Stomach (tissue), 19 donors: ENCODE results near the gene SPPL2A. TPM values are rescaled to one million over a fixed set of nuclear protein-coding genes. Genes with fewer than 3 reads are reported as not detected.
"Not testable (repeated sequence)": the region's sequence is repeated elsewhere in the genome, so short reads cannot be mapped to it uniquely, and the experiment has no call there.

ENCODE experiments used
- DNase-seq, 2 donors: peaks; one replicate each; pipeline versions ENCODE4 v3.0.0 to v3.0.0-alpha.2; 2013 to 2019
- H3K27ac ChIP-seq, 5 donors: fragments of 200-600 bp in 4 of 5; sonication (generic) in 4 of 5; one replicate each; pipeline ENCODE4 v1.5.1; 2013 to 2019; ENCODE audit warnings: mild to moderate bottlenecking in 1 of 5, moderate library complexity in 1 of 5
- H3K27me3 ChIP-seq, 3 donors: fragments of 200-600 bp; sonication (generic); one replicate each; pipeline ENCODE4 v1.5.1; 2017 to 2019; ENCODE audit warnings: mixed run types in 1 of 3
- H3K36me3 ChIP-seq, 4 donors: fragments of 200-600 bp; sonication (generic); 1 replicate in 3 of 4; 2 replicates in 1 of 4; pipeline ENCODE4 v1.5.1; 2016 to 2019
- H3K4me1 ChIP-seq, 4 donors: fragments of 200-600 bp; sonication (generic); one replicate each; pipeline ENCODE4 v1.5.1; 2016 to 2019
- H3K4me3 ChIP-seq, 4 donors: fragments of 200-600 bp; sonication (generic) in 3 of 4; one replicate each; pipeline ENCODE4 v1.5.1; 2016 to 2019; ENCODE audit warnings: mild to moderate bottlenecking in 1 of 4
- H3K9me3 ChIP-seq, 4 donors: fragments of 200-600 bp; sonication (generic); one replicate each; pipeline ENCODE4 v1.5.1; 2016 to 2019
- EP300 ChIP-seq: sonication (generic); formaldehyde crosslinking; IDR thresholded peaks from one replicate; pipeline ENCODE4 v1.6.1; 2017; ENCODE audit warnings: antibody characterized with exemption
- POLR2A ChIP-seq, 4 donors: fragments of 450-650 bp; IDR thresholded peaks; one replicate each; pipeline ENCODE4 v1.6.1; 2016; ENCODE audit warnings: antibody characterized with exemption in 4 of 4, control low read depth in 2 of 4, mild to moderate bottlenecking in 1 of 4, moderate library complexity in 1 of 4
- POLR2AphosphoS5 ChIP-seq, 3 donors: sonication (generic); formaldehyde crosslinking; IDR thresholded peaks; one replicate each; pipeline ENCODE4 v1.6.1; 2016; ENCODE audit warnings: antibody characterized with exemption in 3 of 3
- WGBS, 5 donors: extraction: QIAGEN DNeasy Blood & Tissue Kit in 3 of 5; methylation state at CpG; one replicate each; pipeline versions ENCODE4 v1.1.5 to v1.1.7; 2013 to 2018; 5-methylcytosine and 5-hydroxymethylcytosine counted together
- intact Hi-C: fragments of 100-400 bp; cut with DNase I; formaldehyde crosslinking; loops from one replicate; pipeline ENCODE4 v1.15.1; 2023; ENCODE audit warnings: low total_unique reads
- long read RNA-seq, 10 donors: transcript quantifications; one replicate each; lab custom pipeline, GENCODE V29; 2026
- polyA plus RNA-seq, 3 donors: library from polyadenylated mRNA; stranded (reverse); fragments of 200-250 nt; gene quantifications; one replicate each; pipeline ENCODE4 v1.2.3, GENCODE V29; 2013
- total RNA-seq, 5 donors: library from RNA; depleted of rRNA; stranded (reverse); fragments of >200 nt; gene quantifications; one replicate each; pipeline versions ENCODE4 v1.1.0 to v1.2.3, GENCODE V29; 2014 to 2016
- TF ChIP-seq, protein P1 (sequence below), 7 experiments: fragments of 450-650 bp in 4 of 7; fragments of 200-600 bp in 3 of 7; sonication (generic) in 3 of 7; IDR thresholded peaks; one replicate each; pipeline ENCODE4 v1.5.1; 2016 to 2019; ENCODE audit warnings: antibody characterized with exemption in 7 of 7, control low read depth in 2 of 7, mild to moderate bottlenecking in 1 of 7
- donor health status: healthy with polysubstance abuse.
- donor health status: Bipolar disorder and iron deficiency.
- donor health status: healthy.

Gene SPPL2A, protein sequence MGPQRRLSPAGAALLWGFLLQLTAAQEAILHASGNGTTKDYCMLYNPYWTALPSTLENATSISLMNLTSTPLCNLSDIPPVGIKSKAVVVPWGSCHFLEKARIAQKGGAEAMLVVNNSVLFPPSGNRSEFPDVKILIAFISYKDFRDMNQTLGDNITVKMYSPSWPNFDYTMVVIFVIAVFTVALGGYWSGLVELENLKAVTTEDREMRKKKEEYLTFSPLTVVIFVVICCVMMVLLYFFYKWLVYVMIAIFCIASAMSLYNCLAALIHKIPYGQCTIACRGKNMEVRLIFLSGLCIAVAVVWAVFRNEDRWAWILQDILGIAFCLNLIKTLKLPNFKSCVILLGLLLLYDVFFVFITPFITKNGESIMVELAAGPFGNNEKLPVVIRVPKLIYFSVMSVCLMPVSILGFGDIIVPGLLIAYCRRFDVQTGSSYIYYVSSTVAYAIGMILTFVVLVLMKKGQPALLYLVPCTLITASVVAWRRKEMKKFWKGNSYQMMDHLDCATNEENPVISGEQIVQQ
- total RNA-seq (100 to 1,000 TPM in 1 of 5 donors, 10 to 100 TPM in 4; 30.9 to 234 (median 74.1) TPM), polyA plus RNA-seq (10 to 100 TPM; 18.4 to 24.2 (median 18.5) TPM)
- long read RNA-seq, donor 1, full-length matches to known transcripts = 2 of 10 reads
- long read RNA-seq, donor 1, partial matches to known transcripts = 8 of 10 reads
- long read RNA-seq, donor 1, other reads (novel, unspliced or antisense) = 0 of 10 reads
- long read RNA-seq, donor 2, full-length matches to known transcripts = 2 of 16 reads
- long read RNA-seq, donor 2, partial matches to known transcripts = 14 of 16 reads
- long read RNA-seq, donor 2, other reads (novel, unspliced or antisense) = 0 of 16 reads
- long read RNA-seq, donor 3 = 0 reads
- long read RNA-seq, donor 4, full-length matches to known transcripts = 1 of 1 reads
- long read RNA-seq, donor 4, partial matches to known transcripts = 0 of 1 reads
- long read RNA-seq, donor 4, other reads (novel, unspliced or antisense) = 0 of 1 reads
- long read RNA-seq, donor 5, full-length matches to known transcripts = 3 of 3 reads
- long read RNA-seq, donor 5, partial matches to known transcripts = 0 of 3 reads
- long read RNA-seq, donor 5, other reads (novel, unspliced or antisense) = 0 of 3 reads
- long read RNA-seq, donor 6, full-length matches to known transcripts = 11 of 28 reads
- long read RNA-seq, donor 6, partial matches to known transcripts = 17 of 28 reads
- long read RNA-seq, donor 6, other reads (novel, unspliced or antisense) = 0 of 28 reads
- long read RNA-seq, donor 7, full-length matches to known transcripts = 6 of 18 reads
- long read RNA-seq, donor 7, partial matches to known transcripts = 7 of 18 reads
- long read RNA-seq, donor 7, other reads (novel, unspliced or antisense) = 5 of 18 reads
- long read RNA-seq, donor 8, full-length matches to known transcripts = 6 of 6 reads
- long read RNA-seq, donor 8, partial matches to known transcripts = 0 of 6 reads
- long read RNA-seq, donor 8, other reads (novel, unspliced or antisense) = 0 of 6 reads
- long read RNA-seq, donor 9, full-length matches to known transcripts = 4 of 11 reads
- long read RNA-seq, donor 9, partial matches to known transcripts = 7 of 11 reads
- long read RNA-seq, donor 9, other reads (novel, unspliced or antisense) = 0 of 11 reads
- long read RNA-seq, donor 10, full-length matches to known transcripts = 1 of 1 reads
- long read RNA-seq, donor 10, partial matches to known transcripts = 0 of 1 reads
- long read RNA-seq, donor 10, other reads (novel, unspliced or antisense) = 0 of 1 reads

DNA sequence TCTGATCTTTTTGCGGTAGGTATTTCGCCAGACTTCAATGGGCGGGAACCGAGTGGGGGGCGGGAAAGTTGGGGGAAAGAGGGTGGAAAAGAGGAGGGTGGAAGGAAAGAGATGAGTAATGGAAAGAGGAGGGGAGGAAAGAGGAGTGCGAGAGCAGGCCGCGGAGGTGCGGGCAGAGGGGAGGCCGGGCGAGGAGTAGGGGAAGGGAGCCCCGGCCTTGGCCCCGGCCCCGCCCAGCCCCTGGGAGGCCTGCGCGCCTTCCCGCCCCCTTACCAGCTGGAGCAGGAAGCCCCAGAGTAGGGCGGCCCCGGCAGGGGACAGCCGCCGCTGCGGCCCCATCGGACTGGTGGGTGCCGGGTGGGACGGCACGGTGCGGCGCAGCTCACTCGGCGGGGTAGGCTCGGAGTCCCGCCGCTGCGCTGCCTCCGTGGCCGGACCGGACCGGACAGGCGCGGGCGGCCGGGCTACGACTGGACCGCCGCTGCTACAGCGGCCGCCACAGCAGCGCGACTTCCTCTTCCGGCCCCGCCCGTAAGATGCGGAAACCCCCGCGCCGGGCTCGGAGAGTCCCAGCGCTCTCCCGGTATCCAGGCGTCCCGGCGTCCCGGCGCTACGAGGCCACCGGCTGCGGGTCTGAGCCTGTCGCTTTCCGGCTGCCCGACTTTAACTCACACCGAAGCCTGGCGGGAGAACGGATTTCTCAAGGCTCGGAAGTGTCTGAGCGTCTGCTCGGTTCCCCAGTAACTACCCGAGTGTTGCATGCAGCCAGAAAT lies at the start of gene SPPL2A:
TSS of gene SPPL2A (minus strand) at position 512 of the 773 bp plus-strand sequence. CDS start at position 339, 173 bp downstream.
- H3K4me1 ChIP-seq = peaks cover 9 to 49% (median 29%) of the 10 kb centered on the region in 4 donors

DNA sequence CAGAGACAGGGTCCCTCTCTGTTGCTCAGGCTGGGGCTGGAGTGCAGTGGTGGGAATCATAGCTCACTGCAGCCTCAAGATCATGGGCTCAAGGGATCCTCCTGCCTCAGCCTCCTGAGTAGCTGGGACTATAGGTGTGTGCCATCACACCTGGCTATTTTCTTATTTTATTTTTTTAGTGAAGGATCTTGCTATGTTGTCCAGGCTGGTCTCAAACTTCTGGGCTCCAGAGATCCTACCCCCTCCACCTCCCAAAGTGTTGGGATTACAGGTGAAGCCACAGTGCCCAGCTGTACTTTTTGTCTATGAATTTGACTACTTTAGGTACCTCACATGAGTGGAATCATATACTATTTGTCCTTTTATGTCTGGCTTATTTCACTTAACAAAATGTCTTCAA lies 49.1 kb upstream of the SPPL2A start:
- H3K9me3 ChIP-seq = no peaks in the 10 kb centered on the region
- no peak overlapping the region for H3K27ac ChIP-seq
- H3K27me3 ChIP-seq = no peaks in the 10 kb centered on the region
- intact Hi-C loops = no loop called here
- no peak overlapping the region for H3K4me3 ChIP-seq
- DNase-seq = no peak
- no peaks in the 10 kb centered on the region for H3K36me3 ChIP-seq
- H3K4me1 ChIP-seq = no peaks in the 10 kb centered on the region
- TF ChIP-seq, protein P1, sequence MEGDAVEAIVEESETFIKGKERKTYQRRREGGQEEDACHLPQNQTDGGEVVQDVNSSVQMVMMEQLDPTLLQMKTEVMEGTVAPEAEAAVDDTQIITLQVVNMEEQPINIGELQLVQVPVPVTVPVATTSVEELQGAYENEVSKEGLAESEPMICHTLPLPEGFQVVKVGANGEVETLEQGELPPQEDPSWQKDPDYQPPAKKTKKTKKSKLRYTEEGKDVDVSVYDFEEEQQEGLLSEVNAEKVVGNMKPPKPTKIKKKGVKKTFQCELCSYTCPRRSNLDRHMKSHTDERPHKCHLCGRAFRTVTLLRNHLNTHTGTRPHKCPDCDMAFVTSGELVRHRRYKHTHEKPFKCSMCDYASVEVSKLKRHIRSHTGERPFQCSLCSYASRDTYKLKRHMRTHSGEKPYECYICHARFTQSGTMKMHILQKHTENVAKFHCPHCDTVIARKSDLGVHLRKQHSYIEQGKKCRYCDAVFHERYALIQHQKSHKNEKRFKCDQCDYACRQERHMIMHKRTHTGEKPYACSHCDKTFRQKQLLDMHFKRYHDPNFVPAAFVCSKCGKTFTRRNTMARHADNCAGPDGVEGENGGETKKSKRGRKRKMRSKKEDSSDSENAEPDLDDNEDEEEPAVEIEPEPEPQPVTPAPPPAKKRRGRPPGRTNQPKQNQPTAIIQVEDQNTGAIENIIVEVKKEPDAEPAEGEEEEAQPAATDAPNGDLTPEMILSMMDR (IDR thresholded peaks at IDR 0.05) = no peak
- TF ChIP-seq EP300 = no peak
- no peak for TF ChIP-seq POLR2A (IDR thresholded peaks at IDR 0.05)
- no peak for TF ChIP-seq POLR2AphosphoS5 (IDR thresholded peaks at IDR 0.05)

More for the DNA sequence above, at the start of gene SPPL2A:
- Histone ChIP-seq H3K36me3 (no peaks in the 10 kb centered on the region), H3K27ac (peak within 1 kb of the TSS; percentile 94 to 98 (median 98)), H3K4me3 (peak within 1 kb of the TSS; percentile 68 to 82 (median 80)), H3K27me3 (no peaks in the 10 kb centered on the region), H3K9me3 (no peaks in the 10 kb centered on the region)
- 0 to 1% (median 0%) methylated on average over 31 to 77 of the region's 77 CpGs for WGBS, 5 donors
- TF ChIP-seq POLR2AphosphoS5 (IDR thresholded peaks at IDR 0.05) (peak; percentile 39 to 92 (median 83)), POLR2A (IDR thresholded peaks at IDR 0.05) (no peak)
- DNase-seq = peak; percentile 81 to 95
- intact Hi-C loops = no loop called here

DNA sequence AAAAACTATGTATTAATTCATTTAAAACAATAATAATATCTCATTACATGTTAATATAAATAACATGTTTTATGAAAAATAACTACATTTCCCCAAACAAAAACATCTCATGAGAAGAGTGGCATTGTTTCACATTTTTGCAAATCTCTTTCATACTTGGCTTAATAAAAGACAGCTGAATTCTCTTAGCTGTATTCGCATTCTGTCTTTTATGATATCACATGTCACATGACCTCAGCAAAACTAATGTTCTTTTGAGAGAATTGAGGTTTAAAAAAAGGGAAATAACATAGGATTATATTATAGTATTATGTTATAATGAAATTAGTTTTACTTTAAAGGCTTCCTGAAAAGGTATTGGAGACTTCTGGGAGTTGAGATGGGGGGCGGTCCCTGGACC lies 48.4 kb upstream of the SPPL2A start:
- no peak for DNase-seq
- Histone ChIP-seq H3K36me3 (no peaks in the 10 kb centered on the region), H3K4me1 (no peaks in the 10 kb centered on the region), H3K27me3 (no peaks in the 10 kb centered on the region), H3K9me3 (no peaks in the 10 kb centered on the region), H3K27ac (no peak overlapping the region), H3K4me3 (no peak overlapping the region)
- WGBS, 5 donors = 79 to 92% (median 85%) methylated on average over 2 of the region's 2 CpGs
- intact Hi-C loops = no loop called here
- TF ChIP-seq POLR2A (IDR thresholded peaks at IDR 0.05) = no peak
- TF ChIP-seq EP300 = no peak
- TF ChIP-seq, protein P1 (IDR thresholded peaks at IDR 0.05) = no peak

DNA sequence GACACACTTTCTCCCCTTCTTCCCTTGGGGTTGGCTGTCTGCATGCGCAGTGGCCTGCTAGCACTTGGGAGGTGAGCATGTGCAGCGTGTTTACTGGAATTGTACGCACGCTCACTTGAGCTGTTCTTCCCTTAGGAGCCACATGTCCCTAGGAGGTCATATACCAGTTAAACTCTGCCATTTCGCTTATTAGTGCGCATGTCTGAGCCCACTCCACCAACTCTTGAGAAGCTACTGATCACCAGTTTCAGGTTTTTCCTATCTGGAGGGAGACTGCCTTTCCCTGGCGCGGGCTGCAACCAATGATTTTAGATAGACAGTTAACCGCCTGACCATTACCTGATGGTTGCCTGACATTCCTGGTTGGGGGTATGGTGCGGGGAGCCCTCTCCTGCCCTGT lies 47.6 kb upstream of the SPPL2A start:
- Histone ChIP-seq H3K27ac (no peak overlapping the region), H3K9me3 (no peaks in the 10 kb centered on the region), H3K36me3 (no peaks in the 10 kb centered on the region), H3K4me3 (no peak overlapping the region), H3K27me3 (no peaks in the 10 kb centered on the region), H3K4me1 (no peaks in the 10 kb centered on the region)
- no peak for DNase-seq
- intact Hi-C loops = no loop called here
- WGBS, 5 donors = 95 to 99% (median 97%) methylated on average over 10 of the region's 10 CpGs
- TF ChIP-seq, protein P1 (IDR thresholded peaks at IDR 0.05) = no peak
- TF ChIP-seq EP300 = no peak

DNA sequence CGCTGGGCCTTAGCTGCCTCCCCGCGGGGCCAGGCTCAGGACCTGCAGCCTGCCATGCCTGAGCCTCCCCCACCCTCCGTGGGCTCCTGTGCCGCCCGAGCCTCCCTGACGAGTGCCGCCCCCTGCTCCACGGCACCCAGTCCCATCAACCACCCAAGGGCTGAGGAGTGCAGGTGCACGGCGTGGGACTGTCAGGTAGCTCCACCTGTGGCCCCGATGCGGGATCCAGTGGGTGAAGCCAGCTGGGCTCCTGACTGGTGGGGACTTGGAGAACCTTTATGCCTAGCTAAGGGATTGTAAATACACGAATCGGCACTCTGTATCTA lies 46.6 kb upstream of the SPPL2A start:
- 94 to 100% (median 96%) methylated on average over 2 to 15 of the region's 15 CpGs for WGBS, 5 donors
- H3K4me1 ChIP-seq, DNase-seq, H3K9me3 ChIP-seq, intact Hi-C loops, H3K4me3 ChIP-seq, H3K27me3 ChIP-seq, H3K36me3 ChIP-seq, H3K27ac ChIP-seq: not testable (repeated sequence)

DNA sequence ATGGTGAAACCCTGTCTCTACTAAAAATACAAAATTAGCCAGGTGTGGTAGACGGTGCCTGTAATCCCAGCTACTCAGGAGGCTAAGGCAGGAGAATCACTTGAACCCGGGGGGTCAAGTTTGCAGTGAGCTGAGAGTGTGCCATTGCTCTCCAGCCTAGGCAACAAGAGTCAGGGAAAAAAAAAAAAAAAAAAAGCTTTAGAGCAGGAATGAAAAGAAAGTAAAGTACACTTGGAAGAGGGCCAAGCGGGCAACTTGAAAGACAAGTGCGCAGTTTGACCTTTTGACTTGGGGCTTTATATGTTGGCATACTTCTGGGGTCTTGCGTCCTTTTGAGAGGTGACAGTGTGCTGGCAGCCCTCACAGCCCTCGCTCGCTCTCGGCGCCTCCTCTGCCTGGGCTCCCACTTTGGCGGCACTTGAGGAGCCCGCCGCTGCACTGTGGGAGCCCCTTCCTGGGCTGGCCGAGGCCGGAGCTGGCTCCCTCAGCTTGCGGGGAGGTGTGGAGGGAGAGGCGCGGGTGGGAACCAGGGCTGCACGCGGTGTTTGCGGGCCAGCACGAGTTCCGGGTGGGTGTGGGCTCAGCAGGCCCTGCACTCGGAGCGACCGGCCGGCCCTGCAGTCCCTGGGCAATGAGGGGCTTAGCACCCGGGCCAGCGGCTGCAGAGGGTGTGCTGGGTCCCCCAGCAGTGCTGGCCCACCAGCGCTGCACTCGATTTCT lies 46.1 kb upstream of the SPPL2A start:
- H3K36me3 ChIP-seq, DNase-seq, H3K4me1 ChIP-seq, H3K4me3 ChIP-seq, H3K27me3 ChIP-seq, H3K27ac ChIP-seq, H3K9me3 ChIP-seq, intact Hi-C loops: not testable (repeated sequence)
- 88 to 96% (median 93%) methylated on average over 14 to 30 of the region's 30 CpGs for WGBS, 5 donors
